ENCODE results near the gene KRTAP22-2. TPM values are rescaled to one million over a fixed set of nuclear protein-coding genes. Genes with fewer than 3 reads are reported as not detected.

KRTAP22-2 gene
- total and polyA plus RNA-seq, 2 of the 8 experiments (the other 6 are each of a cell fraction or from before 2014, with no cell fraction given), result not detected

- no peak within 1 kb of the TSS for H3K4ac ChIP-seq (replicated peaks; ENCODE audit: insufficient read length, low read depth, low read length)
- no peak within 1 kb of the TSS for H2AK5ac ChIP-seq (ENCODE audit: low read depth, low read length)
- H2AFZ ChIP-seq (ENCODE audit: low read length), result no peak within 1 kb of the TSS
- no peak within 1 kb of the TSS for H3K18ac ChIP-seq (ENCODE audit: extremely low read depth, low read length)
- H4K91ac ChIP-seq (replicated peaks; ENCODE audit: insufficient read length, low read length), result no peak within 1 kb of the TSS
- H3K9ac ChIP-seq (replicated peaks in 1 of 4; ENCODE audit: extremely low read depth in 1 of 4, low read depth in 3 of 4, low read length in 3 of 4), result no peak within 1 kb of the TSS
- H3K9me3 ChIP-seq (ENCODE audit: insufficient read depth in 2 of 2, low read depth in 1 of 2, low read length in 1 of 2), result no peaks in the 10 kb centered on the region; a peak in 1 of 4 replicates
- no peak within 1 kb of the TSS for H3K4me2 ChIP-seq (ENCODE audit: insufficient read depth in 1 of 2, low read depth in 2 of 2, low read length in 2 of 2)
- H3K14ac ChIP-seq (ENCODE audit: insufficient read length), result no peak within 1 kb of the TSS
- H2BK5ac ChIP-seq (ENCODE audit: low read depth, low read length), result no peak within 1 kb of the TSS
- DNase-seq (ENCODE audit: low read depth in 1 of 2, low spot score in 2 of 2) (no peak), FAIRE-seq (no peak)
- no peaks in the 10 kb centered on the region for H3K23me2 ChIP-seq (ENCODE audit: low read depth, low read length)
- ChIA-PET CTCF (ENCODE audit: partially characterized antibody) (no interaction called here), POLR2A (ENCODE audit: partially characterized antibody) (no interaction called here)
- H2BK12ac ChIP-seq (ENCODE audit: low read depth, low read length), result no peak within 1 kb of the TSS
- H2BK120ac ChIP-seq (replicated peaks; ENCODE audit: low read depth, low read length), result no peak within 1 kb of the TSS
- H3K27ac ChIP-seq (ENCODE audit: low read depth, low read length), result no peak within 1 kb of the TSS
- WGBS, 2 experiments (ENCODE audit: extremely low coverage in 1 of 2, insufficient coverage in 1 of 2, insufficient read length in 1 of 2, insufficient replicate concordance in 2 of 2, low coverage in 1 of 2, low lambda C conversion rate in 2 of 2, missing lambda C conversion rate in 1 of 2), result 93% methylated on average over 1 of the region's 1 CpG; no CpG with 5 or more reads in 1 of the 2 experiments
- H2BK15ac ChIP-seq (ENCODE audit: low read length), result no peak within 1 kb of the TSS
- no peak within 1 kb of the TSS for H2BK20ac ChIP-seq (ENCODE audit: low read length)
- H3K79me1 ChIP-seq (ENCODE audit: low read depth, low read length), result no peaks in the 10 kb centered on the region
- no peak within 1 kb of the TSS for H4K8ac ChIP-seq (ENCODE audit: extremely low read depth, insufficient read depth, low read length)
- H3K4me3 ChIP-seq (ENCODE audit: extremely low read depth in 1 of 4, insufficient read depth in 2 of 4, low read depth in 3 of 4, low read length in 4 of 4), result no peak within 1 kb of the TSS
- no peaks in the 10 kb centered on the region for H4K20me1 ChIP-seq (replicated peaks in 1 of 2; ENCODE audit: control insufficient read depth in 1 of 2, insufficient read depth in 2 of 2, low read length in 2 of 2)
- H3K27me3 ChIP-seq (replicated peaks in 1 of 4; ENCODE audit: control insufficient read depth in 3 of 4, extremely low read depth in 1 of 4, insufficient read depth in 3 of 4, low read length in 3 of 4), result no peaks in the 10 kb centered on the region
- H3K23ac ChIP-seq (ENCODE audit: insufficient read length), result no peak within 1 kb of the TSS
- no peak within 1 kb of the TSS for H4K5ac ChIP-seq (ENCODE audit: insufficient read length, low read depth, low read length)
- no peak within 1 kb of the TSS for H3K56ac ChIP-seq (replicated peaks; ENCODE audit: insufficient read length, low read depth, low read length)
- no peaks in the 10 kb centered on the region for H3K4me1 ChIP-seq (replicated peaks in 1 of 4; ENCODE audit: control insufficient read depth in 3 of 4, insufficient read depth in 4 of 4, low read length in 3 of 4)
- H3K79me2 ChIP-seq (ENCODE audit: control insufficient read depth in 1 of 2, insufficient read depth in 2 of 2, low read length in 2 of 2), result no peaks in the 10 kb centered on the region
- H3K36me3 ChIP-seq (ENCODE audit: control insufficient read depth in 2 of 4, insufficient read depth in 4 of 4, low read length in 3 of 4), result no peaks in the 10 kb centered on the region
- TF ChIP-seq SIX5 (IDR thresholded peaks at IDR 0.05; ENCODE audit: low read depth, low read length) (no peak), MAX (IDR thresholded peaks at IDR 0.05) (no peak), CEBPB (IDR thresholded peaks at IDR 0.05; ENCODE audit: low read depth, low read length) (no peak), ZNF274 (IDR thresholded peaks at IDR 0.05; ENCODE audit: borderline replicate concordance, extremely low read depth, low read length) (no peak), ATF2 (IDR thresholded peaks at IDR 0.05; ENCODE audit: low read length) (no peak), SP2 (IDR thresholded peaks at IDR 0.05; ENCODE audit: low read length) (no peak), BACH1 (IDR thresholded peaks at IDR 0.05; ENCODE audit: low read length) (no peak), FOSL1 (IDR thresholded peaks at IDR 0.05; ENCODE audit: insufficient read depth, low read depth, low read length) (no peak), GABPA (IDR thresholded peaks at IDR 0.05; ENCODE audit: borderline replicate concordance, insufficient read depth, low read length) (no peak), KDM4A (IDR thresholded peaks at IDR 0.05; ENCODE audit: low read depth, low read length, severe bottlenecking) (no peak), CBX5 (IDR thresholded peaks at IDR 0.05; ENCODE audit: low read depth, low read length) (no peak), CHD2 (IDR thresholded peaks at IDR 0.05; ENCODE audit: low read length) (no peak), JUN (IDR thresholded peaks at IDR 0.05; ENCODE audit: low read depth, low read length) (no peak), NANOG (IDR thresholded peaks at IDR 0.05; ENCODE audit: insufficient read depth, low read depth, low read length, poor library complexity, severe bottlenecking) (no peak)
Measured at GRCh38 chr21:30634906-30635305, 44.7 kb upstream of the KRTAP22-2 start, which contains the start of gene KRTAP20-2. KRTAP20-2 (plus strand) TSS chr21:30635206; CDS start chr21:30635264, 58 bp downstream.
